Naive thymus-derived CD4-positive, alpha-beta T cell (primary cell): ENCODE results near the gene THEMIS2. TPM values are rescaled to one million over a fixed set of nuclear protein-coding genes. Genes with fewer than 3 reads are reported as not detected.

Experiments
- polyA plus RNA-seq, 2 donors: library from polyadenylated mRNA; unstranded; fragments of 300-500 nt; fragmentation: Illumina TruSeq; gene quantifications; one replicate each; pipeline ENCODE4 v1.2.3, GENCODE V29; 2021
- total RNA-seq, 6 experiments: library from RNA in 5 of 6; stranded (reverse) in 5 of 6; gene quantifications; 1 replicate in 5 of 6; 2 replicates in 1 of 6; pipeline ENCODE4 v1.2.3 and lab custom pipeline; 2021 to 2026

THEMIS2 gene
- total and polyA plus RNA-seq, 7 experiments from 2014 or later: 24.8 to 234 (median 72.3) TPM

Other genes with a start within 250 kb of the THEMIS2 start
- 100 to 1,000 TPM in 1 of 5 experiments, 10 to 100 TPM in 1, 1 to 10 TPM in 2, under 1 TPM in 1; 0.15 to 246 (median 1.9) TPM for gene FGR, start 237.4 kb upstream of the THEMIS2 start, total RNA-seq
- under 1 TPM; 0.70 to 0.72 TPM for gene FGR, start 237.4 kb upstream of the THEMIS2 start, polyA plus RNA-seq
- 100 to 1,000 TPM in 1 of 5 experiments, 10 to 100 TPM in 4; 24.7 to 266 (median 33.2) TPM for gene IFI6, start 200.4 kb upstream of the THEMIS2 start, total RNA-seq
- 100 to 1,000 TPM; 166 to 186 TPM for gene IFI6, start 200.4 kb upstream of the THEMIS2 start, polyA plus RNA-seq
- 10 to 100 TPM; 15.2 to 25.2 (median 22.2) TPM for gene FAM76A, start 146.6 kb upstream of the THEMIS2 start, total RNA-seq
- 10 to 100 TPM in 1 of 2 donors, 1 to 10 TPM in 1; 9.0 to 10.2 TPM for gene FAM76A, start 146.6 kb upstream of the THEMIS2 start, polyA plus RNA-seq
- 10 to 100 TPM; 23.9 to 38.7 (median 28.9) TPM for gene STX12, start 99.3 kb upstream of the THEMIS2 start, total RNA-seq
- gene STX12, start 99.3 kb upstream of the THEMIS2 start, polyA plus RNA-seq: 10 to 100 TPM in 1 of 2 donors, 1 to 10 TPM in 1; 9.3 to 11.2 TPM
- gene PPP1R8, start 41.8 kb upstream of the THEMIS2 start, total RNA-seq: 10 to 100 TPM; 17.5 to 60.2 (median 39.5) TPM
- gene PPP1R8, start 41.8 kb upstream of the THEMIS2 start, polyA plus RNA-seq: 10 to 100 TPM; 37.4 to 45.8 TPM
- gene RPA2, start 42.0 kb downstream of the THEMIS2 start, total RNA-seq: 10 to 100 TPM; 20.6 to 72.4 (median 58.6) TPM
- gene RPA2, start 42.0 kb downstream of the THEMIS2 start, polyA plus RNA-seq: 100 to 1,000 TPM; 224 to 235 TPM
- gene SMPDL3B, start 62.5 kb downstream of the THEMIS2 start, total RNA-seq: under 1 TPM in 3 of 5 experiments, not detected in 2; 0.19 to 0.47 (median 0.41) TPM
- not detected for gene SMPDL3B, start 62.5 kb downstream of the THEMIS2 start, polyA plus RNA-seq
- 10 to 100 TPM in 3 of 5 experiments, 1 to 10 TPM in 2; 8.4 to 15.8 (median 10.7) TPM for gene XKR8, start 87.4 kb downstream of the THEMIS2 start, total RNA-seq
- gene XKR8, start 87.4 kb downstream of the THEMIS2 start, polyA plus RNA-seq: 10 to 100 TPM; 10.4 to 22.1 TPM
- gene EYA3, start 216.1 kb downstream of the THEMIS2 start, total RNA-seq: 10 to 100 TPM; 14.5 to 31.7 (median 19.2) TPM
- 1 to 10 TPM; 4.9 to 6.3 TPM for gene EYA3, start 216.1 kb downstream of the THEMIS2 start, polyA plus RNA-seq